Pulmonary artery endothelial cell (primary cell): ENCODE measurements around the gene RREB1. TPM values are rescaled to one million over a fixed set of nuclear protein-coding genes. Genes with fewer than 3 reads are reported as not detected.
"Not testable (repeated sequence)": the region's sequence is repeated elsewhere in the genome, so short reads cannot be mapped to it uniquely, and the experiment has no call there.

Experiments
- DNase-seq: peaks from one replicate; pipeline ENCODE4 v3.0.0-alpha.2; 2011; ENCODE audit warnings: low read depth, low spot score
- total RNA-seq: library from RNA; depleted of rRNA; stranded (reverse); fragments of >200 nt; gene quantifications from 2 replicates; pipeline ENCODE4 v1.2.3, GENCODE V29; 2014

Gene RREB1
- total RNA-seq, 1 donor from 2014 or later = 13.5 TPM

GRCh38 chr6:7262746-7263518 lies 155.2 kb downstream of the RREB1 start:
- DNase-seq = no peak

DNA sequence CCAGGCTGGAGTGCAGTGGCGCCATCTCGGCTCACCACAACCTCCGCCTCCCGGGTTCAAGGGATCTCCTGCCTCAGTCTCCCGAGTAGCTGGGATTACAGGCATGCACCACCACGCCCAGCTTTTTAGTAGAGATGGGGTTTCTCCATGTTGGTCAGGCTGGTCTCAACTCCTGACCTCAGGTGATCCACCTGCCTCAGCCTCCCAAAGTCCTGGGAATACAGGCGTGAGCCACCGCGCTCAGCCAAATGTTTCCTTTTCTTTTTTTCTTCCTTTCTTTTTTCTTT lies 155.7 kb downstream of the RREB1 start:
- DNase-seq = not testable (repeated sequence)

- DNase-seq = no peak
These were observed 156.3 kb downstream of the RREB1 start for GRCh38 chr6:7264041-7264440.

DNA sequence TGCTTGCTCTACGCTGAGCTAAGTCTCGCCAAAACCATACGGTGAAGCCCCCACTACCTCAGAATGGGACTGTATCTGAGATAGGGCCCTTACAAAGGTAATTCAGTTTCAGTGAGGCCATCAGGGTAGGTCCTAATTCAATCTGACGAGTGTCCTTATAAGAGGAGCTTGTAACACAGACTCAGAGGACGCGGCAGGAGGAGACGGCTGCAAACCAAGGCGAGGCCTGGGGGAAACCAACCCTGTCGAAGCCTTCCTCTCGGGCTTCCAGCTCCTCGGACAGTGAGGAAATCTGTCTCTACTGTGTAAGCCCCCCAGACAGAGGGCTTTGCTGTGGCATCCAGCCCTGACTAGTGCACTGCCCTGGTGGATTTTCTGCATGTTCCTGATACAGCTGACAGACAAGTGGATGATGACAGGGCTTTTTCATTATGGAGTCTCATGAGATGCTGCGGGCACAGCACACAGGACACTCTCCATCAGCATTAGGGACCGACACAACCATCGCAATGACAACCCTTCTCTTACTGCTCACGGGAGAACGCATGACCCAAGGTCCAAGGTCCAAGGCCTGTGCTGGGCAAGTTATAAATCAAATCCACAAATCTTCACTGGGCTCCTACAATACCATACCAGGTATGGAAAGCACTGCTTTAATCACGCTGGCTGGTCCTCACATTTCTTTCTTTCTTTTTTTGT lies 157.1 kb downstream of the RREB1 start:
- no peak for DNase-seq

GRCh38 chr6:7265385-7265726 lies 157.6 kb downstream of the RREB1 start:
- not testable (repeated sequence) for DNase-seq

- DNase-seq = no peak
These were observed 159.3 kb downstream of the RREB1 start for GRCh38 chr6:7267071-7267465.

GRCh38 chr6:7267466-7268091 lies 159.8 kb downstream of the RREB1 start:
- DNase-seq = peak; percentile 40

DNA sequence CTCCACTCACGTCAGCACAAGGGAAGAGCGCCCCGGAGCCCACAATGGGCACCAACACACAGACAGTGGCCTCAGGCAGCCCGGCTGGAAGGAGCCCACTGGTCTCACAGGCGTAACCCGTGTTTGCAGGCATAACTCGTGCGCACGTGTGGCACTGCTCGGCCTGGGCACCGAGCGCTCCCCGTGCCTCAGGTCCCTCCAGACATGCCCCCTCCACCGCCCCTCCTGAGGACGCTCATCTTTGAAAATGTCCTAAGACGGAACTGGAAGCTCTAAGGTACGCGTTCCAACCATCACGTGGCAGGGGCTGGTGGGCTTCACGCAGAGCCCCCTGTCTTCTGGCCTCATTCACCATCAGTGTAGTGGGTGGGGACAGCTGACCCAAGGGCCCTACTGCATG lies 160.6 kb downstream of the RREB1 start:
- no peak for DNase-seq

GRCh38 chr6:7268816-7269555 lies 161.2 kb downstream of the RREB1 start:
- no peak for DNase-seq

DNA sequence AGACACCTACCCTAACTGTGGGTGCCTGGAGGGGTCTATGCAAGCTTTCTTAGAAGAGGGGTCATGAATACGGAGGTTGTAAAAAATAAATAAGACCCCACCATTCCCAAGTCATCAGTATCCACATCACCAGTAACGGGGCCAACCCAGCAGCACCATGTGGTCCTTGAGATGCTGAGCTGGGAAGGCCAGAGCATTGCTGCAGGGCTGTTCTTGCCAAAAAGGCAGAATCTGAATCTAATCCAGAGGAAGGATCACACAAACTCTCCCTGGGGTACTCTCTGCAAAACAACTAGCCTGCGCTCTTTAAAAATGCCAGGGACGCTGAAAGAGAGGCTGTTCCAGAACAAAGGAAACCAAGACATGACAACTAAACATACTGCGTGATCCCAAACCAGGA lies 162.1 kb downstream of the RREB1 start:
- DNase-seq = no peak

GRCh38 chr6:7270320-7271204 lies 162.8 kb downstream of the RREB1 start:
- no peak for DNase-seq

- no peak for DNase-seq
These were observed 163.4 kb downstream of the RREB1 start for GRCh38 chr6:7271205-7271534.

DNA sequence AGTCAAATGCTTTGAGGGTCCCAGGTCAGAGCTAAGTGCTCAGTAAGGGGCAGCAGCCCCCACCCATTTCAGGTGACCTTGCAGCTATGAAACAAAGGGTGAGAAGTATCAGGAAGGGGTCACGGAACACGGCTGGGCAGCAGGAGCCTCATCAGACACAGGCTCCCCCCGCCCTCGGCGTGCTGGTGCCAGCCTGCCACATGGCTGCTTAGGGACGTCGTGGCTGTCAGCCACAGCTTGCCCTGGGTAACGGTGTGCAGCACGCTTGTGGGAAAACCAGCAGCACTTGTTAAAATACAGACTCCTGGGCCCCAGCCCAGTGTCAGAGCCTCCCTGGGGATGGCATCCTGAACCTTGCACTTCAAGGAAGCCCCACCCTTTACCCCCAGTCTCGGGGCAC lies 165.9 kb downstream of the RREB1 start:
- DNase-seq = no peak

- DNase-seq = not testable (repeated sequence)
These were observed 166.8 kb downstream of the RREB1 start for GRCh38 chr6:7274525-7274924.

DNA sequence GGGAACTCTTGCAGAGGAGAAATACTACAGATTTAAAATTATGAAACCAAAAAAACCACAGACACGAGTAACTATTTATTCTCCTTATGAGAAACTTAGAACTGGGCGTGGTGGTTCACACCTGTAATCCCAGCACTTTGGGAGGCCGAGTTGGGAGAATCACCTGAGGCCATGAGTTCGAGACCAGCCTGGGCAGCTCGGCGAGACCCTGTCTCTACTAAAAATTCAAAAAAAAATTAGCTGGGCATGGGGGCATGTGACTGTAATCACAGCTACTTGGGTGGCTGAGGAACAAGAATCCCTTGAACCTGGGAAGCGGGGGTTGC lies 168.4 kb downstream of the RREB1 start:
- no peak for DNase-seq

- DNase-seq = no peak
These were observed 174.5 kb downstream of the RREB1 start for GRCh38 chr6:7282097-7282906.

DNA sequence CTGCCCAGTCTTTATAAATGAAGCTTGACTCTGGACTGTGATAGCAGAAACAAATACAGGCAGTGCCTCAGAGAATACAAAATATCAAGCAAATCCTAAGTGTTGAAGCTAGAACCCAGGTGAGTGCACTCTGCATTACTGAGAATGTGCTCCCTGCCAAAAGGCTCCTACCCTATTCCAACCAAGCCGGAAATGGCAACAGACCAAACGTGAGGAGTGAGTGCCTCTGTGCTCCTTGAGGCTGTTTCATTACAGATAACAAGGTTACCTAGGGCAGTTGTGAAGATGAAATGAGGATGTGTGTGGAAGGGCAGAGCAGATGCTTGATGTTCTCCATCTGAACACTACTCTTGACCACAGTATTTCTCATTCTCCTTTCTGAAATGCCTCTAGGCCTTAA lies 175.9 kb downstream of the RREB1 start:
- no peak for DNase-seq

DNA sequence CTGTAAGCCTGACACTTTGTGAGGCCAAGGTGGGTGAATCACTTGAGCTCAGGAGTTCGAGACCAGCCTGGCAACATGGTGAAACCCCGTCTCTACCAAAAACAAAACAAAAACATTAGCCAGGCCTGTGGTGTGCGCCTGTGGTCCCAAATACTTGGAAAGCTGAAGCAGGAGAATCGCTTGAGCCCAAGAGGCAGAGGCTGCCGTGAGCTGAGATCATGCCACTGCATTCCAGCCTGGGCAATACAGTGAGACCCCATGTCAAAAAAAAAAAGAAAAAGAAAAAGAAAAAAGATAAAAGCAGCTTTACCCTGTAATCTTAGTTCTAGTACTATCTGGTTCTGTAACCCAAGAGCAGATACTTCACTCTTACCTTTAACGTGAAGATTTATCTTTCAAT lies 177.7 kb downstream of the RREB1 start:
- DNase-seq = no peak

GRCh38 chr6:7290079-7290478 lies 182.3 kb downstream of the RREB1 start:
- no peak for DNase-seq

GRCh38 chr6:7292596-7293255 lies 185.0 kb downstream of the RREB1 start:
- DNase-seq = no peak
